Esophagus squamous epithelium (tissue), 5 donors: Measurements from ENCODE around the gene SYNE2. TPM values are rescaled to one million over a fixed set of nuclear protein-coding genes. Genes with fewer than 3 reads are reported as not detected.
"Not testable (repeated sequence)": the region's sequence is repeated elsewhere in the genome, so short reads cannot be mapped to it uniquely, and the experiment has no call there.

ENCODE experiments used
- DNase-seq: peaks from one replicate; lab custom pipeline; 2025; lab: John Stamatoyannopoulos, UW
- H3K27ac ChIP-seq, 4 donors: fragments of 200-600 bp; sonication (generic); one replicate each; pipeline ENCODE4 v1.5.1; 2016 to 2019; ENCODE audit warnings: mild to moderate bottlenecking in 1 of 4
- H3K27me3 ChIP-seq, 4 donors: fragments of 200-600 bp; sonication (generic); 1 replicate in 3 of 4; 2 replicates in 1 of 4; pipeline versions ENCODE4 v1.5.1 to v1.6.0; 2017 to 2021; ENCODE audit warnings: antibody characterized with exemption in 1 of 4
- H3K36me3 ChIP-seq, 3 donors: fragments of 200-600 bp; sonication (generic); one replicate each; pipeline ENCODE4 v1.5.1; 2016 to 2019
- H3K4me1 ChIP-seq, 3 donors: fragments of 200-600 bp; sonication (generic); one replicate each; pipeline ENCODE4 v1.5.1; 2017 to 2019
- H3K4me3 ChIP-seq, 4 donors: fragments of 200-600 bp; sonication (generic); 1 replicate in 3 of 4; 2 replicates in 1 of 4; pipeline ENCODE4 v1.5.1; 2016 to 2019; ENCODE audit warnings: mild to moderate bottlenecking in 2 of 4, moderate library complexity in 1 of 4
- H3K9me3 ChIP-seq, 3 donors: fragments of 200-600 bp; sonication (generic); one replicate each; pipeline ENCODE4 v1.5.1; 2016 to 2019
- CTCF ChIP-seq, 6 experiments: fragments of 450-650 bp in 4 of 6; fragments of 200-600 bp in 2 of 6; sonication (generic) in 2 of 6; IDR thresholded peaks; one replicate each; pipeline ENCODE4 v1.5.1; 2016 to 2019; ENCODE audit warnings: antibody characterized with exemption in 6 of 6, mild to moderate bottlenecking in 4 of 6, moderate library complexity in 4 of 6
- POLR2A ChIP-seq, 4 donors: fragments of 450-650 bp; IDR thresholded peaks; one replicate each; pipeline ENCODE4 v1.6.1; 2017; ENCODE audit warnings: antibody characterized with exemption in 4 of 4, mild to moderate bottlenecking in 4 of 4, moderate library complexity in 3 of 4
- WGBS, 2 donors: methylation state at CpG; one replicate each; pipeline ENCODE4 v1.1.5; 2018; 5-methylcytosine and 5-hydroxymethylcytosine counted together
- intact Hi-C: fragments of 100-400 bp; cut with DNase I; formaldehyde crosslinking; loops from one replicate; pipeline ENCODE4 v1.15.0; 2022
- total RNA-seq, 4 donors: library from RNA; depleted of rRNA; stranded (reverse); fragments of >200 nt; gene quantifications; one replicate each; pipeline ENCODE4 v1.1.0, GENCODE V29; 2016
- donor health status: DM: yes; HTN: yes; CAD: no.

Gene SYNE2
- total RNA-seq, 4 donors from 2014 or later, result 128 to 197 (median 145) TPM

DNA sequence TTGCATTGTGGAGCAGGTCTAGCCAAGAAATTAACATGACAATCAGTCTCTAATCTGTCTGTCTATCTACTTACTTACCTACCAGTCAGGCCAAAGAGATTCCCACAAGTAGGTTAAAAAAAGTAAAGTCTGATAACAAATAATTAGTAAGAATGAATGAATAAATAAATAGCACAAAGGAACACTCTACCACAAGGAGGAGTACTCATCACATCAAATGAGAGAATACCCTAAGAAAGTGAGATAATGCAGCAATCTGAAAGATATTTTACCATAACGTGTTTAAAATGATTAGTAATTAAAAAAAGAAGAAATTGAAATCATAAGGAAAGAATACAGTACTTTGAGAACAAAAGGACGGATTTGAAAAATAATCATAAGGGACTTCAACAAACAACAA lies 187.2 kb downstream of the SYNE2 start:
- intact Hi-C loops, result no loop called here

DNA sequence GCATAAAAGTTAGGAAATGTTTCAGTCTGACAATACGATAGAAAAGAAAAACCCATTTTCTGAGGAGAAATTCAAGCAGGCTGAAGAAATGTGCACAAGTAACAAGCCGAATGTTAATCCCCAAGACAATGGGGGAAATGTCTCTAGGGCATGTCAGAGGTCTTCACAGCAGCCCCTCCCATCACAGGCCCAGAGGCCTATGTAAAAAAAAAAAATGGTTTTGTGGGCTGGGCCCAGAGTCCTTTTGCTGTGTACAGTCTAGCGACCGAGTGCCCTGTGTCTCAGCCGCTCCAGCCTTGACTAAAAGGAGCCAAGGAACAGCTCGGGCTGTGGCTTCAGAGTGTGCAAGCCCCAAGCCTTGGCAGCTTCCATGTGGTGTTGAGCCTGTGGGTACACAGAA lies 190.5 kb downstream of the SYNE2 start:
- H3K9me3 ChIP-seq, H3K4me1 ChIP-seq, intact Hi-C loops, H3K4me3 ChIP-seq, DNase-seq, H3K27ac ChIP-seq, H3K27me3 ChIP-seq: not testable (repeated sequence)
- WGBS, 2 donors, result 85 to 93% methylated on average over 5 to 6 of the region's 6 CpGs
- H3K36me3 ChIP-seq, result peaks cover 0 to 51% (median 0%) of the 10 kb centered on the region in 3 donors

More for the DNA sequence above, 187.2 kb downstream of the SYNE2 start:
- DNase-seq, result no peak
- Histone ChIP-seq H3K27ac (no peak overlapping the region), H3K4me1 (no peaks in the 10 kb centered on the region), H3K27me3 (no peaks in the 10 kb centered on the region), H3K4me3 (no peak overlapping the region), H3K36me3 (peaks cover 0 to 37% (median 0%) of the 10 kb centered on the region in 3 donors), H3K9me3 (no peaks in the 10 kb centered on the region)
- TF ChIP-seq POLR2A (IDR thresholded peaks at IDR 0.05) (no peak), CTCF (IDR thresholded peaks at IDR 0.05) (peak in 2 of 6 experiments; percentile 18 to 49)
- WGBS, 2 donors, result 77 to 83% methylated on average over 2 of the region's 2 CpGs

DNA sequence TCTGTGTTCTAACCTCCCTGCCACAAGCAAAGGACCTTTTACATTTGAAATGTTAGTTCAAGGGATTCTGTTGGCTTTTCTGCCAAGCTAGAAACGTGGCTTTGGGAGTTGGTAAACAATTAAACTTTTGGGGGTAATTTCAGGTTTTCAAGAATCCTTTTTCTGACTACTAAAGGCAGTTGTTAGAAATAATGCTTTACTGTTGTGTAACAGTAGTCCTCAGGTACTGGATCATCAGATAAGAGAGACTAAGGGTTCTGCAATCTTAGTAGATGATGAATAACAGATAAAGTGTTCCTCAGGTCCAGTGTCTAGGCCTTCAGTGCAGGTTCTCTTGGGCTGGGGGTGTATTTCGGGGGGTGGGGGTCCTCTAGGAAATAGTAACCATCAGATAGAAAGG lies 192.3 kb downstream of the SYNE2 start:
- Histone ChIP-seq H3K9me3 (no peaks in the 10 kb centered on the region), H3K4me1 (no peaks in the 10 kb centered on the region), H3K27me3 (no peaks in the 10 kb centered on the region), H3K4me3 (no peak overlapping the region), H3K36me3 (peaks cover 0 to 68% (median 0%) of the 10 kb centered on the region in 3 donors), H3K27ac (no peak overlapping the region)
- intact Hi-C loops, result no loop called here
- 82 to 84% methylated on average over 2 of the region's 2 CpGs for WGBS, 2 donors
- TF ChIP-seq CTCF (IDR thresholded peaks at IDR 0.05) (no peak), POLR2A (IDR thresholded peaks at IDR 0.05) (no peak)
- DNase-seq, result no peak

DNA sequence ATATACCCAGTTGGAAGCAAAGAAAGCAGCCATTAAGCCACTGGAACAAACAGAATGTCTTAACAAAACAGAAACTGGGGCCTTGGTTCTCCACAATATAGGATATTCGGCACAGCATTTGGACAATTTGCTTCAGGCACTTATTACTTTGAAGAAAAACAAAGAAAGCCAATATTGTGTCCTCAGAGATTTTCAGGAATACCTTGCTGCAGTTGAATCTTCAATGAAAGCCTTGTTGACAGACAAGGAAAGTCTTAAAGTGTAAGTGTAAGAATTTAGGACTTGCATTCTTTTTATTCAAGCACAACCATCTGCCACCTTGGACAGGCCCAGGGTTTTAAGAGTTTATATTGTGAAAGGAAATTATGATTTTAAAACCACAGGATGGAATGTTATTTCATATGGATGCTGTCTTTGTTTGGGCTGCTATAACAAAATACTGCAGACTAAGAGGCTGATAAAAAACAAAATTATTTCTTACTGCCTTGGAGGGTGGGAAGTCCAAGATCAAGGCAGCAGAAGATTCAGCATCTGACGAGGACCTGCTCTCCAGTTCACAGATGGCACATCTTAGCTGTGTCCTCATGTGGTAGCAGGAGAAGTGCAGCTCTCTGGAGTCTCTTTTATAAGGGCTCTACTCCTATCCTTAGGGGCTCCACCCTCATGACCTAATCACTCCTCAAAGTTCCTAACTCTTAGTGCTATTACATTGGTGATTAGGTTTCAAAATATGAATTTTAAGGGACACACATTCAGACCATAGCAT lies 197.0 kb downstream of the SYNE2 start:
- Histone ChIP-seq H3K4me1 (no peaks in the 10 kb centered on the region), H3K9me3 (no peaks in the 10 kb centered on the region), H3K4me3 (no peak overlapping the region), H3K27ac (no peak overlapping the region), H3K27me3 (no peaks in the 10 kb centered on the region), H3K36me3 (peaks cover 0 to 92% (median 0%) of the 10 kb centered on the region in 3 donors)
- DNase-seq, result no peak
- WGBS, 2 donors, result 77 to 83% methylated on average over 2 of the region's 2 CpGs
- TF ChIP-seq POLR2A (IDR thresholded peaks at IDR 0.05), result no peak
- TF ChIP-seq CTCF (IDR thresholded peaks at IDR 0.05), result no peak
- intact Hi-C loops, result no loop called here

DNA sequence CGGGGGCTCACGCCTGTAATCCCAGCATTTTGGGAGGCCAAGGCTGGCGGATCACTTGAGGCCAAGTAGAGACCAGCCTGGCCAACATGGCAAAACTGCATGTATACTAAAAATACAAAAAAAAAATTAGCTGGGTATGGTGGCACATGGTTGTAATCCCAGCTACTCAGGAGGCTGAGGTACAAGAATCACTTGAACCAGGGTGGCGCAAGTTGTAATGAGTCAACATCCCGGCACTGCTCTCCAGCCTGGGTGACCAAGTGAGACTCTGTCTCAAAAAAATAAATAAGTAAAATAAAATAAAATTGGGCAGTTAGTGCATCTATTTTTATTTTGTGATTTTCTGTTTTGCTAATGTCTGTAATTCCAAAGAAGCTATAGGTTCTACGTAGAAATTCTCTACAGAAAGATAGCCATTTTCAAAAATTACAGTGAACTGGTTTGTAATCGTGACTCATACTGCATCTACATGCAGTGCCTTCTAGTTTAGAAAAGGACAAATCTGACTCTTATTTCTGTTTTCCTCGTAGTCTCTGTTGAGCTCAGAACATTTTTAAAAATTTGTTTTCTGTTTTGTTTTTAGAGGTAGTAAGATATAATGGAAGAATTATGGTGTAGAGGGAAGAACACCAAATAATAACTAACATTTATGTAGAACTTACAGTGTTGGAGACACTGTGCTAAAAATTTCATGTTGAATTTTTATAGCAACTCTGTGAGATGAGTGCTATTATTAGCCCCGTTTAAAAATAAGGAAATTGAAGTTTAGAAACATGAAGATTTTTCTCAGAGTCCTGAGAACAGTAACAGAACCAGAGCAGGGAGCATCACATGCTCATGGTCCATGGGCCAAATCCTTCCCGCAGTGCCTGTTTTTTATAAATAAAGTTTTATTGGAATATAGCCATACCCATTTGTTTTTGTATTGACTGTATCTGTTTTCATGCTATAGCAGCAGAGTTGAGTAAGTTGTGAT lies 201.2 kb downstream of the SYNE2 start:
- no peak for DNase-seq
- Histone ChIP-seq H3K9me3 (no peaks in the 10 kb centered on the region), H3K4me1 (no peaks in the 10 kb centered on the region), H3K27ac (peak overlapping the region in 2 of 4 donors; percentile 12 to 49), H3K36me3 (peaks cover 0 to 87% (median 0%) of the 10 kb centered on the region in 3 donors), H3K27me3 (no peaks in the 10 kb centered on the region), H3K4me3 (no peak overlapping the region)
- intact Hi-C loops, result no loop called here
- TF ChIP-seq POLR2A (IDR thresholded peaks at IDR 0.05) (no peak), CTCF (IDR thresholded peaks at IDR 0.05) (no peak)
- 73 to 74% methylated on average over 10 of the region's 10 CpGs for WGBS, 2 donors
